ENCODE data around the gene RIC8A. TPM values are rescaled to one million over a fixed set of nuclear protein-coding genes. Genes with fewer than 3 reads are reported as not detected.

The RIC8A gene
- total and polyA plus RNA-seq, 2 of the 13 experiments (the other 11 are each of a cell fraction or from before 2014, with no cell fraction given) = 62.1 to 63.8 TPM

- no peak for FAIRE-seq
- POLR2A ChIA-PET = interaction anchor here (0.8 to 3.9 kb wide), 17 partner anchors 9 to 299 kb away, joined by 3 to 41 read pairs (median 5); partner anchors contain the start of genes IFITM2, RNH1 and SIRT3
- peak; percentile 21 for DNase-seq (ENCODE audit: low spot score)
- Histone ChIP-seq H3K79me2 (ENCODE audit: insufficient read depth, low read length) (peaks cover 46% of the 10 kb centered on the region), H3K4me2 (ENCODE audit: low read depth, low read length) (peak overlapping the region; percentile 97), H3K4me1 (ENCODE audit: insufficient read depth, low read length) (peaks cover 36% of the 10 kb centered on the region), H3K4me3 (replicated peaks in 1 of 3; ENCODE audit: insufficient read depth in 1 of 3, low read depth in 2 of 3, low read length in 3 of 3) (peak overlapping the region; percentile 75 to 90 (median 89)), H3K9ac (ENCODE audit: insufficient read depth, low read depth, low read length) (peak overlapping the region; percentile 100), H3K27me3 (ENCODE audit: control insufficient read depth in 1 of 2, insufficient read depth in 2 of 2, low read length in 2 of 2) (no peaks in the 10 kb centered on the region; a peak in 1 of 5 replicates), H3K27ac (ENCODE audit: extremely low read length, insufficient read depth, low read length) (peak overlapping the region; percentile 96), H2AFZ (ENCODE audit: low read length) (no peak overlapping the region), H3K36me3 (replicated peaks in 1 of 2; ENCODE audit: control insufficient read depth in 1 of 2, insufficient read depth in 2 of 2, low read length in 2 of 2) (peaks cover 27 to 56% of the 10 kb centered on the region in 2 experiments), H3K9me3 (ENCODE audit: low read length) (no peaks in the 10 kb centered on the region), H4K20me1 (ENCODE audit: insufficient read depth, low read length) (peaks cover 7% of the 10 kb centered on the region; the same call in 1 of the 2 replicates)
- peak; percentile 23 for ATAC-seq
- intact Hi-C loops (cut with micrococcal nuclease; ENCODE audit: unreplicated experiment) (loop anchor here (2.0 kb wide), 1 partner anchor 29 kb away; the partner anchor contains the start of genes PSMD13 and SIRT3), in situ Hi-C loops (cut with HindIII; ENCODE audit: extremely low pct_ligation_motif_present, low pct_unique_long_range_greater_than_20kb) (no loop called here)
- WGBS (ENCODE audit: low lambda C conversion rate) = under 1% methylated on average over 24 of the region's 27 CpGs
- TSS peak; percentile 86 for BruUV-seq (replicated peaks)
- CTCF ChIA-PET (ENCODE audit: low intra/inter-chr PET ratio, low total read pairs) = no interaction called here
- no peak for TF ChIP-seq NR2F2 (IDR thresholded peaks at IDR 0.05; ENCODE audit: borderline replicate concordance, low read depth)
- TF ChIP-seq KDM5A (IDR thresholded peaks at IDR 0.05; ENCODE audit: borderline replicate concordance, low read length) = peak; percentile 45; the same call in 1 of the 2 replicates
- TF ChIP-seq GATAD2A (CRISPR knock-in tag; IDR thresholded peaks at IDR 0.05) = no peak
- TF ChIP-seq ZNF34 (CRISPR knock-in tag; IDR thresholded peaks at IDR 0.05; ENCODE audit: borderline replicate concordance) = no peak
- TF ChIP-seq ZNF3 (CRISPR knock-in tag; IDR thresholded peaks at IDR 0.05) = no peak
- TF ChIP-seq ZNF775 (CRISPR knock-in tag; IDR thresholded peaks at IDR 0.05; ENCODE audit: borderline replicate concordance) = no peak
- TF ChIP-seq ZNF224 (CRISPR knock-in tag; IDR thresholded peaks at IDR 0.05) = no peak
- no peak for TF ChIP-seq PATZ1 (CRISPR knock-in tag; IDR thresholded peaks at IDR 0.05)
- no peak for TF ChIP-seq TP53 (CRISPR knock-in tag; conservative IDR thresholded peaks at IDR 0.05)
- no peak for TF ChIP-seq MTF1 (CRISPR knock-in tag; IDR thresholded peaks at IDR 0.05)
- TF ChIP-seq EHMT2 (IDR thresholded peaks at IDR 0.05; ENCODE audit: borderline replicate concordance, low read depth, low read length) = no peak
- no peak for TF ChIP-seq FOXO1 (CRISPR knock-in tag; IDR thresholded peaks at IDR 0.05)
- TF ChIP-seq BHLHE40 (IDR thresholded peaks at IDR 0.05; ENCODE audit: low read length) = no peak
- TF ChIP-seq ZNF883 (CRISPR knock-in tag; IDR thresholded peaks at IDR 0.05; ENCODE audit: not compliant biosample characterization) = no peak
- TF ChIP-seq MYNN (CRISPR knock-in tag; IDR thresholded peaks at IDR 0.05; ENCODE audit: low read depth) = no peak
- TF ChIP-seq NFYB (CRISPR knock-in tag; IDR thresholded peaks at IDR 0.05) = no peak
- TF ChIP-seq PRPF4 (IDR thresholded peaks at IDR 0.05; ENCODE audit: low read depth, low read length, poor library complexity, severe bottlenecking) = no peak
- TF ChIP-seq ZNF232 (CRISPR knock-in tag; IDR thresholded peaks at IDR 0.05; ENCODE audit: borderline replicate concordance) = 0 out of 2 replicates have a peak, but pooled peaks have one; percentile 37
- no peak for TF ChIP-seq ZNF7 (CRISPR knock-in tag; IDR thresholded peaks at IDR 0.05)
- TF ChIP-seq ZBTB7A (CRISPR knock-in tag; IDR thresholded peaks at IDR 0.05) = no peak
- TF ChIP-seq HIC2 (CRISPR knock-in tag; IDR thresholded peaks at IDR 0.05; ENCODE audit: low read depth) = no peak
- no peak for TF ChIP-seq ZSCAN31 (CRISPR knock-in tag; IDR thresholded peaks at IDR 0.05; ENCODE audit: low read depth)
- TF ChIP-seq EP300 (IDR thresholded peaks at IDR 0.05; ENCODE audit: low read depth in 2 of 2, low read length in 2 of 2) = no peak
- no peak for TF ChIP-seq EP300 (CRISPR knock-in tag; IDR thresholded peaks at IDR 0.05; ENCODE audit: borderline replicate concordance)
- TF ChIP-seq ZNF451 (CRISPR knock-in tag; IDR thresholded peaks at IDR 0.05) = 0 out of 2 replicates have a peak, but pooled peaks have one; percentile 2
Observed at GRCh38 chr11:207863-208180, 314 bp downstream of the RIC8A start.
